Lung (tissue), 12 donors: ENCODE results near the gene DOCK10. TPM values are rescaled to one million over a fixed set of nuclear protein-coding genes. Genes with fewer than 3 reads are reported as not detected.

Experiments used
- ATAC-seq: fragments of 200-7000 bp; cut with Tn5 transposase; one replicate; pipeline ENCODE4 v1.9.1; 2020; ENCODE audit warnings: moderate number of reproducible peaks; ENCODE audit not compliant: insufficient read depth, low FRiP score
- DNase-seq, 3 donors: peaks; one replicate each; pipeline ENCODE4 v3.0.0-alpha.2; 2013 to 2017
- H3K27ac ChIP-seq, 2 donors: one replicate each; pipeline ENCODE4 v1.5.1; 2013; ENCODE audit warnings: mild to moderate bottlenecking in 2 of 2, moderate library complexity in 2 of 2, control low read depth in 1 of 2, inconsistent platforms in 1 of 2, low read depth in 1 of 2, low read length in 1 of 2
- H3K27me3 ChIP-seq, 3 donors: one replicate each; pipeline ENCODE4 v1.5.1; 2013; ENCODE audit warnings: low read length in 2 of 3; ENCODE audit not compliant: control insufficient read depth in 3 of 3, insufficient read depth in 3 of 3
- H3K36me3 ChIP-seq, 4 donors: one replicate each; pipeline ENCODE4 v1.5.1; 2013; ENCODE audit warnings: low read length in 4 of 4, mild to moderate bottlenecking in 1 of 4, moderate library complexity in 1 of 4; ENCODE audit not compliant: control insufficient read depth in 4 of 4, insufficient read depth in 4 of 4
- H3K4me1 ChIP-seq, 5 donors: one replicate each; pipeline ENCODE4 v1.5.1; 2013; ENCODE audit warnings: low read length in 5 of 5, mild to moderate bottlenecking in 2 of 5, moderate library complexity in 1 of 5; ENCODE audit not compliant: control insufficient read depth in 5 of 5, insufficient read depth in 5 of 5
- H3K4me3 ChIP-seq: one replicate; pipeline ENCODE4 v1.5.1; 2013; ENCODE audit warnings: mild to moderate bottlenecking, control low read depth, moderate library complexity
- H3K9ac ChIP-seq, 2 donors: one replicate each; pipeline ENCODE4 v1.5.1; 2013; ENCODE audit warnings: low read length in 2 of 2, control low read depth in 1 of 2; ENCODE audit not compliant: insufficient read depth in 1 of 2
- H3K9me3 ChIP-seq, 4 donors: one replicate each; pipeline ENCODE4 v1.5.1; 2013; ENCODE audit warnings: low read length in 3 of 4, mild to moderate bottlenecking in 1 of 4, moderate library complexity in 1 of 4; ENCODE audit not compliant: control insufficient read depth in 4 of 4, insufficient read depth in 3 of 4
- WGBS, 2 donors: extraction: QIAGEN DNeasy Blood & Tissue Kit; methylation state at CpG; one replicate each; pipeline ENCODE4 v1.1.7; 2013; 5-methylcytosine and 5-hydroxymethylcytosine counted together
- polyA plus RNA-seq, 2 donors: library from polyadenylated mRNA; stranded (reverse); fragments of 200-250 nt; gene quantifications; one replicate each; pipeline ENCODE4 v1.2.1, GENCODE V29; 2013
- total RNA-seq, 2 donors: library from RNA; depleted of rRNA in 1 of 2; stranded (reverse); fragments of >200 nt in 1 of 2; gene quantifications; one replicate each; pipeline ENCODE4 v1.2.1, GENCODE V29; 2014 to 2021
- TF ChIP-seq, protein P1 (sequence below): IDR thresholded peaks from 2 replicates; pipeline ENCODE4 v1.5.1; 2012; ENCODE audit warnings: mild to moderate bottlenecking; ENCODE audit errors: control extremely low read depth, extremely low read depth
- donor health status: control.
- donor health status: control.
- donor health status: Bipolar disorder and iron deficiency.
- donor health status: healthy.
- donor health status: DM: yes; HTN: yes; CAD: no.

The DOCK10 gene
- total and polyA plus RNA-seq, 4 donors = 3.1 to 39.8 (median 18.0) TPM

DNA sequence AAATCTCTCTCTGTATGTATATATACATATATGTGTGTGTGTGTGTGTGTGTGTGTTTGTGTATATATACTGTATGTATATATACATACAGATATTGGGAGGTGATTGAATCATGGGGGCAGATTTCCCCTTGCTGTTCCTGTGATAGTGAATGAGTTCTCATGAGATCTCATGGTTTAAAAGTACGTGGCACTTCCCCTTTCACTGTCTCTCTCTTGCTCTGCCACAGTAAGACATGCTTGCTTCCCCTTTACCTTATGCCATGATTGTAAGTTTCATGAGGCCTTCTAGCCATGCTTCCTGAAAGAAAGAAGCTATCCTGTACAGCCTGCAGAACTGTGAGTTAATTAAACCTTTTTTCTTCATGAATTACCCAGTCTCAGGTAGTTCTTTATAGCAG, 307.3 kb downstream of the DOCK10 start:
- 40 to 59% methylated on average over 1 of the region's 1 CpG for WGBS, 2 donors
- no peaks in the 10 kb centered on the region for H3K4me1 ChIP-seq
- DNase-seq = no peak
- ATAC-seq = no peak
- H3K4me3 ChIP-seq = no peak overlapping the region
- TF ChIP-seq, protein P1, sequence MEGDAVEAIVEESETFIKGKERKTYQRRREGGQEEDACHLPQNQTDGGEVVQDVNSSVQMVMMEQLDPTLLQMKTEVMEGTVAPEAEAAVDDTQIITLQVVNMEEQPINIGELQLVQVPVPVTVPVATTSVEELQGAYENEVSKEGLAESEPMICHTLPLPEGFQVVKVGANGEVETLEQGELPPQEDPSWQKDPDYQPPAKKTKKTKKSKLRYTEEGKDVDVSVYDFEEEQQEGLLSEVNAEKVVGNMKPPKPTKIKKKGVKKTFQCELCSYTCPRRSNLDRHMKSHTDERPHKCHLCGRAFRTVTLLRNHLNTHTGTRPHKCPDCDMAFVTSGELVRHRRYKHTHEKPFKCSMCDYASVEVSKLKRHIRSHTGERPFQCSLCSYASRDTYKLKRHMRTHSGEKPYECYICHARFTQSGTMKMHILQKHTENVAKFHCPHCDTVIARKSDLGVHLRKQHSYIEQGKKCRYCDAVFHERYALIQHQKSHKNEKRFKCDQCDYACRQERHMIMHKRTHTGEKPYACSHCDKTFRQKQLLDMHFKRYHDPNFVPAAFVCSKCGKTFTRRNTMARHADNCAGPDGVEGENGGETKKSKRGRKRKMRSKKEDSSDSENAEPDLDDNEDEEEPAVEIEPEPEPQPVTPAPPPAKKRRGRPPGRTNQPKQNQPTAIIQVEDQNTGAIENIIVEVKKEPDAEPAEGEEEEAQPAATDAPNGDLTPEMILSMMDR = no peak
- no peaks in the 10 kb centered on the region for H3K27me3 ChIP-seq
- H3K36me3 ChIP-seq = no peaks in the 10 kb centered on the region
- H3K9me3 ChIP-seq = peaks cover 0 to 7% (median 4%) of the 10 kb centered on the region in 4 donors
- no peak overlapping the region for H3K27ac ChIP-seq
- no peak overlapping the region for H3K9ac ChIP-seq

DNA sequence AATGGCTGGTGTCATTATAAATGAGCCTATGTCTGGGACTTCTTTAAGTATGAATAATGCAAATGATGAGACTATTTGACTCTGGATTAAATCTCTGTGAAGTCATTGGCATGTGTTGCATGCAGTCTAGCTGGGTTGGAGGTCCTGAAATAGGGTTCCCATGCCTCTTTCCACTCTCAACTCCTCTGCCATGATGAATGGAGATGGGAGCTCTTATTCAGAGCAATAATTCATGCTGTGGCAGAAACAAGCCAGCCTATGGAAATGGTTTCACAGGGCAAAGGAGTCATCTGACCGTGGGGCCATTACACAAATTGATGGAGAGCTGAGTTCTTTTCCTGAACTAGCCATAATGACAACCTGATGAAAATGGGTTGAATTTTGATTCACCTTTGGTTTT, 310.6 kb downstream of the DOCK10 start:
- Histone ChIP-seq H3K27me3 (no peaks in the 10 kb centered on the region), H3K4me3 (no peak overlapping the region), H3K4me1 (no peaks in the 10 kb centered on the region), H3K9ac (no peak overlapping the region), H3K36me3 (no peaks in the 10 kb centered on the region), H3K27ac (no peak overlapping the region), H3K9me3 (peaks cover 0 to 10% (median 5%) of the 10 kb centered on the region in 4 donors)
- no peak for ATAC-seq
- WGBS, 2 donors = 74% methylated on average over 1 of the region's 1 CpG
- TF ChIP-seq, protein P1 = no peak
- no peak for DNase-seq

DNA sequence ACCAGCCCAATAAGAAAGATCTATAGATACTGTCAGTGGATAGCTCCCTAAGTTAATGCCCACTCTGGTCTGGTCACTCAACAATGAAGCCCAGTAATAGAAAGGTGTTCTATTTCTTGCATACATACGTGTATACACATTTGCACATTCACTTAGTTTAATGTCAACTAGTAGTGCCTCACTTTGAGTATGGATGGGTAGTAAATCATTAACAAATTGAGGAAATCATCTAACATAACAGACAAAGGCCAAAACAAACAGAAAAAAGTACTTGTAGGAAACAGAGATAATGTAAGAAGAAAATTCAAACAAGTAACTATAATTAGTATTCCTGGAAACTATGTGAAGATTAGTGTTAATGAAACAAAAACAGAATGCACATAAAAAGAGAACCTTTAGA, 312.8 kb downstream of the DOCK10 start:
- DNase-seq (no peak), ATAC-seq (no peak)
- Histone ChIP-seq H3K27me3 (no peaks in the 10 kb centered on the region), H3K36me3 (no peaks in the 10 kb centered on the region), H3K27ac (no peak overlapping the region), H3K4me3 (no peak overlapping the region), H3K9ac (no peak overlapping the region), H3K9me3 (peaks cover 0 to 6% (median 1%) of the 10 kb centered on the region in 4 donors), H3K4me1 (no peaks in the 10 kb centered on the region)
- TF ChIP-seq, protein P1 = no peak
- 74 to 93% methylated on average over 1 of the region's 1 CpG for WGBS, 2 donors

DNA sequence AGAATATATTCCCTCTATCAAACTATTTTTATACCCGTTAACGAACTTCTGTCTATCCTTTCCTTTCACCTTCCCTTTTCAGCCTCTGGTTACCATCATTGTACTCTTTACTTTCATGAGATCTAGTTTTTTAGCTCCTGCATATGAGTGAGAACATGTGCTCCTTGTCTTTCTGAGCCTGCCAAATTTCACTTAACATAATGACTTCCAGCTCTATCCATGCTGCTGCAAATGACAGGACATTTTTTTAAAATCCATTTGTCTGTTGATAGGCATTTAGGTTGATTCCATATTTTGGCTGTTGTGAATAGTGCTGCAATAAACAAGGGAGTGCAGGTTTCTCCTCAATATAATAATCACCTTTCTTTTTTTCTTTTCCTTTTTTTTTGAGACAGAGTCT, 317.9 kb downstream of the DOCK10 start:
- ATAC-seq (no peak), DNase-seq (no peak)
- Histone ChIP-seq H3K36me3 (no peaks in the 10 kb centered on the region), H3K27me3 (no peaks in the 10 kb centered on the region), H3K9me3 (peaks cover 0 to 6% (median 1%) of the 10 kb centered on the region in 4 donors), H3K4me1 (no peaks in the 10 kb centered on the region), H3K9ac (no peak overlapping the region), H3K4me3 (no peak overlapping the region), H3K27ac (no peak overlapping the region)
- TF ChIP-seq, protein P1 = no peak
- WGBS, 2 donors = 93 to 95% methylated on average over 2 of the region's 2 CpGs
